Measurements from ENCODE around the gene SHBG. TPM values are rescaled to one million over a fixed set of nuclear protein-coding genes. Genes with fewer than 3 reads are reported as not detected.
A peak's percentile ranks its signal among the peaks of the same experiment; 100 is the strongest.

Gene SHBG
- total RNA-seq, 6 experiments from 2014 or later = 0.36 to 1.2 (median 0.79) TPM

DNA sequence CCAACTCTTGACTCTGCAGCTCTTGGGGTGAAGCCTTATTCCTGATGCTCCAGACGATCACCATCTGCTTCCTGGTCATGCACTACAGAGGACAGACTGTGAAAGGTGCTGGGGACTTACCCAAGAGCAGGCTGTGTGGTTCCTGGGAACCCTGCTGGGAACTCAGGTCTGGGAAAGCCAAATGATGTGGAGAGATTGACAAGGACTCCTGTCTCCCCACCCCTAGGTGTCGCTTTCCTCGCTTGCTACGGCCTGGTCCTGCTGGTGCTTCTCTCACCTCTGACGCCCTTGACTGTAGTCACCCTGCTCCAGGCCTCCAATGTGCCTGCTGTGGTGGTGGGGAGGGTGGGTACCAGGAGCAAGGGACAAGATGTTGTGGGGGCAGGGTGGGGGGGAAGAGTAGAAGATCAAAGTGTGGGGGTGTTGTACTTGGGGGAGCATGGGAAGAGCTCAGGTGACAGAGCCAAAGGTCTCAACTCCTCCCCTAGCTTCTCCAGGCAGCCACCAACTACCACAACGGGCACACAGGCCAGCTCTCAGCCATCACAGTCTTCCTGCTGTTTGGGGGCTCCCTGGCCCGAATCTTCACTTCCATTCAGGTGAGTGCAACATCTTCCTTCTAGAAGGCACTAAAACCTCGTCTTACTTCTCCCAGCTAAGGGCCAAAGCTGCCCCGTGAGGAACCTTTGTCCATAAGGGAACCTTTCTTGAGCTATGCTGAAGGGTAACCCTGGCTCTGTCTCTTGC is 43.1 kb upstream of the SHBG start:
- H3K27me3 Mint-ChIP-seq (ENCODE audit: insufficient read depth) = peaks cover 9% of the 10 kb centered on the region
- H3K9me3 Mint-ChIP-seq = no peaks in the 10 kb centered on the region
- TF ChIP-seq, protein P1, sequence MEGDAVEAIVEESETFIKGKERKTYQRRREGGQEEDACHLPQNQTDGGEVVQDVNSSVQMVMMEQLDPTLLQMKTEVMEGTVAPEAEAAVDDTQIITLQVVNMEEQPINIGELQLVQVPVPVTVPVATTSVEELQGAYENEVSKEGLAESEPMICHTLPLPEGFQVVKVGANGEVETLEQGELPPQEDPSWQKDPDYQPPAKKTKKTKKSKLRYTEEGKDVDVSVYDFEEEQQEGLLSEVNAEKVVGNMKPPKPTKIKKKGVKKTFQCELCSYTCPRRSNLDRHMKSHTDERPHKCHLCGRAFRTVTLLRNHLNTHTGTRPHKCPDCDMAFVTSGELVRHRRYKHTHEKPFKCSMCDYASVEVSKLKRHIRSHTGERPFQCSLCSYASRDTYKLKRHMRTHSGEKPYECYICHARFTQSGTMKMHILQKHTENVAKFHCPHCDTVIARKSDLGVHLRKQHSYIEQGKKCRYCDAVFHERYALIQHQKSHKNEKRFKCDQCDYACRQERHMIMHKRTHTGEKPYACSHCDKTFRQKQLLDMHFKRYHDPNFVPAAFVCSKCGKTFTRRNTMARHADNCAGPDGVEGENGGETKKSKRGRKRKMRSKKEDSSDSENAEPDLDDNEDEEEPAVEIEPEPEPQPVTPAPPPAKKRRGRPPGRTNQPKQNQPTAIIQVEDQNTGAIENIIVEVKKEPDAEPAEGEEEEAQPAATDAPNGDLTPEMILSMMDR (IDR thresholded peaks at IDR 0.05) = peak; percentile 49; the same call in 1 of the 2 replicates
- peaks cover 32% of the 10 kb centered on the region for H3K36me3 Mint-ChIP-seq (ENCODE audit: low read depth)
- H3K4me3 Mint-ChIP-seq = peak overlapping the region; percentile 75
- H3K27ac Mint-ChIP-seq = peak overlapping the region; percentile 94
- no peak for DNase-seq
- peaks cover 77% of the 10 kb centered on the region for H3K4me1 Mint-ChIP-seq (ENCODE audit: low read depth)

DNA sequence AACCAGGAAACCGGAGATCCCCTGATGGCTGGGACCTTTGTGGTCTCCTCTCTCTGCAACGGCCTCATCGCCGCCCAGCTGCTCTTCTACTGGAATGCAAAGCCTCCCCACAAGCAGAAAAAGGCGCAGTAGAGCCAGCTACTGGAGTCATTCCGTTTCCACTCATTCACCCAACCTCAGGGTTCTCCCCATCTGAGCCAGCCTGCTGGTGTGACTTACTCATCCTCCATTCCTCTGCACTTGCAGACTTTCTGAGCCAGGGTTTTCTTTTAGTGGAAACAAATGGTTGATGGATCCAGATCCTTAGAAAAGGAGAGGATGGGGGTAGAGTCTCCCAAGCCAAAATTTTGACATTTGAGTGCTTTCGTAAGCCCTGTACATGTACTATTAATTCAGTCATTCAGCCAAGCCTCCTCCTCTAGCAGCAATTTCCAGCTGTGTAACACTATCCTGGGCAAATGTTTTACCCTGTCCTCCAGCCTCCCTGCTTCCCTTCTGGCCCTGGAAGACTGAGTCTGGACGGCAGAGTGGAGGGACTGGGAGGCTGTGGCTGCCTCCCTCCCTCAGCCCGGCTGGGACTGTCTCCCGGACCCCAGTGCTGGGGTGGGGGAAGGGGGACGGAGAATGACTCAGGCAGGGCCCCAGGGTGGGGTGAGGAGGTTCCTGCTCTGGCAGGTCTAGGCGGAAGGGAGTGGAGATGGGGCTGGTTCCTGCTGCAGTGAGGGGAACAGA is 42.3 kb upstream of the SHBG start:
- Mint-ChIP-seq H3K4me1 (ENCODE audit: low read depth) (peaks cover 71% of the 10 kb centered on the region), H3K27me3 (ENCODE audit: insufficient read depth) (peaks cover 9% of the 10 kb centered on the region), H3K36me3 (ENCODE audit: low read depth) (peaks cover 26% of the 10 kb centered on the region), H3K27ac (peak overlapping the region; percentile 94), H3K9me3 (no peaks in the 10 kb centered on the region), H3K4me3 (peak overlapping the region; percentile 75)
- TF ChIP-seq, protein P1 (IDR thresholded peaks at IDR 0.05) = peak; percentile 36; the same call in 1 of the 2 replicates
- peak; percentile 97 for DNase-seq

DNA sequence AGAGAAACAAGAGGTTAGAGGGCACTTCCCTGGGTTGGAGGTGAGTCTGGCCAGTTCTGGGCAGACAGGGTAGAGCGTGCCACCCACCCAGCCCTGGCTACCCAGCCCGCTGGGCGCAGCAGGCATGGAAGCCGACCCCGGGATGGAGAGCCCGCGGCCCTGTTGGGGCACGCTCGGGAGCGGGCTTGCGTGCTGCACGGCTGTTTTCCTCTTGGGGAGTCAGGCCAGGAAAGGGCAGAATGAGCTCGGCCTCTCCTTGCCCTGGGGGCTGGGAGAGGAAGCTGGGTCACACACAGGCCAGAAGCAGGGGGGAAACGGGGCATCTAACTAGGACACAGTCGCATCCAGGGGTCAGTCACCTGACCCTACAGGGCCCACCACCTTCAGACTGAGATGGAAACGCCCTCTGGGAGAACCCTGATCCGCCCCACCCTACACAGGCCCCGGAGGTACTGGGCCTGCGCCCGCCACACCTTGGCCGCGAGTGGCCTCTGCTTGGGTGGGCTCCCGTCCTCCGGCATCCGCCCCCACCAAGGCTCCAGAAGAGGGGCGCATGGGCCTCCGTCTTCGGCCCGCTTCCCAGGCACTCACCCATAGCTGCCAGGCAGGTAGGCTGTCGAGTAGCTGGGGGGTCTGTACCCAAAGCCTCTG is 41.3 kb upstream of the SHBG start:
- TF ChIP-seq, protein P1 (IDR thresholded peaks at IDR 0.05) = no peak
- Mint-ChIP-seq H3K4me3 (peak overlapping the region; percentile 75), H3K27ac (peak overlapping the region; percentile 94), H3K27me3 (ENCODE audit: insufficient read depth) (peaks cover 8% of the 10 kb centered on the region), H3K36me3 (ENCODE audit: low read depth) (peaks cover 26% of the 10 kb centered on the region), H3K4me1 (ENCODE audit: low read depth) (peaks cover 71% of the 10 kb centered on the region), H3K9me3 (no peaks in the 10 kb centered on the region)
- no peak for DNase-seq

DNA sequence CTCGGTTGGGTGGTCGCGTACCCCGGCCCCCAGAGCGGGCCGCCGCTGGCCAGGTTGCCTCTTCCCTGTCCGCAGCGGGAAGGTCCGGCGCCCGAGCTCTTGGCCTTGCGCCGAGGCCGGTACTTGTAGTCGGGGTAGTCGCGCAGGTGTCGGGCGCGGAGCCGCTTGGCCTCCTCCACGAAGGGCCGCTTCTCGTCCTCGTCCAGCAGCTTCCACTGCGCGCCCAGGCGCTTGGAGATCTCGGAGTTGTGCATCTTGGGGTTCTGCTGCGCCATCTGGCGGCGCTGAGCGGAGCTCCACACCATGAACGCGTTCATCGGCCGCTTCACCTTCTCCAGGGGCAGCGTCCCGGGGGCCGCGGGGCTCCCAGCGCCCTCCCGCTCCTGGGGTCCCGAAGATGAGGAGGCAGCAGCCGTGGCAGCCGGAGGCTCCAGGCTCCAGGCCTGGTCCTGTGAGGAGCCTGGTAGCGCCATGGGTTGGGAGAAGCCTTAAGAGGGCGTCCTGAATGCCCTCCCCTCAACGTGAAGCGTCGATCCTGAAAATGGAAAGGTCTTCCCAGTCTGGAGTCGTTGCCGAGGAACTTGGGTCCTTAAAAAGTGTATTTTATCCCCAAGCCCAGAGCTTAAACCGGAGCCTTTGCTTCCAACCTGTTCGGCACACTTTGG is 40.6 kb upstream of the SHBG start:
- DNase-seq = peak; percentile 78
- Mint-ChIP-seq H3K36me3 (ENCODE audit: low read depth) (peaks cover 27% of the 10 kb centered on the region), H3K9me3 (no peaks in the 10 kb centered on the region), H3K27ac (peak overlapping the region; percentile 94), H3K4me3 (peak overlapping the region; percentile 60), H3K27me3 (ENCODE audit: insufficient read depth) (peaks cover 7% of the 10 kb centered on the region), H3K4me1 (ENCODE audit: low read depth) (peaks cover 72% of the 10 kb centered on the region)
- TF ChIP-seq, protein P1 (IDR thresholded peaks at IDR 0.05) = peak; percentile 95

All from HFFc6 (cell line).